NB4 (cell line): ENCODE data around the gene ANO10.

Source experiments
- POLR2A ChIP-seq: IDR thresholded peaks from 2 replicates; pipeline ENCODE4 v1.6.1; 2011; ENCODE audit warnings: mild to moderate bottlenecking; ENCODE audit not compliant: insufficient read length; ENCODE audit errors: extremely low read depth
- TF ChIP-seq, protein P1 (sequence below): IDR thresholded peaks from one replicate; pipeline ENCODE4 v1.5.1; 2012; ENCODE audit warnings: low read depth, low read length
- TF ChIP-seq, protein P2 (sequence below): IDR thresholded peaks from 2 replicates; pipeline ENCODE4 v1.6.1; 2011; ENCODE audit warnings: low read depth, low read length

GRCh38 chr3:43371494-43371893 is 250.3 kb downstream of the ANO10 start:
- TF ChIP-seq, protein P1, sequence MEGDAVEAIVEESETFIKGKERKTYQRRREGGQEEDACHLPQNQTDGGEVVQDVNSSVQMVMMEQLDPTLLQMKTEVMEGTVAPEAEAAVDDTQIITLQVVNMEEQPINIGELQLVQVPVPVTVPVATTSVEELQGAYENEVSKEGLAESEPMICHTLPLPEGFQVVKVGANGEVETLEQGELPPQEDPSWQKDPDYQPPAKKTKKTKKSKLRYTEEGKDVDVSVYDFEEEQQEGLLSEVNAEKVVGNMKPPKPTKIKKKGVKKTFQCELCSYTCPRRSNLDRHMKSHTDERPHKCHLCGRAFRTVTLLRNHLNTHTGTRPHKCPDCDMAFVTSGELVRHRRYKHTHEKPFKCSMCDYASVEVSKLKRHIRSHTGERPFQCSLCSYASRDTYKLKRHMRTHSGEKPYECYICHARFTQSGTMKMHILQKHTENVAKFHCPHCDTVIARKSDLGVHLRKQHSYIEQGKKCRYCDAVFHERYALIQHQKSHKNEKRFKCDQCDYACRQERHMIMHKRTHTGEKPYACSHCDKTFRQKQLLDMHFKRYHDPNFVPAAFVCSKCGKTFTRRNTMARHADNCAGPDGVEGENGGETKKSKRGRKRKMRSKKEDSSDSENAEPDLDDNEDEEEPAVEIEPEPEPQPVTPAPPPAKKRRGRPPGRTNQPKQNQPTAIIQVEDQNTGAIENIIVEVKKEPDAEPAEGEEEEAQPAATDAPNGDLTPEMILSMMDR, result no peak
- no peak for TF ChIP-seq POLR2A
- TF ChIP-seq, protein P2, sequence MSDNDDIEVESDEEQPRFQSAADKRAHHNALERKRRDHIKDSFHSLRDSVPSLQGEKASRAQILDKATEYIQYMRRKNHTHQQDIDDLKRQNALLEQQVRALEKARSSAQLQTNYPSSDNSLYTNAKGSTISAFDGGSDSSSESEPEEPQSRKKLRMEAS, result no peak
